C1 segment of cervical spinal cord (tissue), 14 donors: ENCODE results near the gene SPATA25.
A peak's percentile ranks its signal among the peaks of the same experiment; 100 is the strongest.
"Not testable (repeated sequence)": the region's sequence is repeated elsewhere in the genome, so short reads cannot be mapped to it uniquely, and the experiment has no call there.

Source experiments
- DNase-seq, 14 donors: peaks; one replicate each; lab custom pipeline; 2025; lab: John Stamatoyannopoulos, UW

SPATA25 gene

GRCh38 chr20:45894797-45895196 is 7.4 kb upstream of the SPATA25 start:
- DNase-seq = no peak

GRCh38 chr20:45893831-45894230 is 6.4 kb upstream of the SPATA25 start:
- DNase-seq = no peak

- no peak for DNase-seq
Measured at GRCh38 chr20:45892828-45893500, 5.5 kb upstream of the SPATA25 start.

DNA sequence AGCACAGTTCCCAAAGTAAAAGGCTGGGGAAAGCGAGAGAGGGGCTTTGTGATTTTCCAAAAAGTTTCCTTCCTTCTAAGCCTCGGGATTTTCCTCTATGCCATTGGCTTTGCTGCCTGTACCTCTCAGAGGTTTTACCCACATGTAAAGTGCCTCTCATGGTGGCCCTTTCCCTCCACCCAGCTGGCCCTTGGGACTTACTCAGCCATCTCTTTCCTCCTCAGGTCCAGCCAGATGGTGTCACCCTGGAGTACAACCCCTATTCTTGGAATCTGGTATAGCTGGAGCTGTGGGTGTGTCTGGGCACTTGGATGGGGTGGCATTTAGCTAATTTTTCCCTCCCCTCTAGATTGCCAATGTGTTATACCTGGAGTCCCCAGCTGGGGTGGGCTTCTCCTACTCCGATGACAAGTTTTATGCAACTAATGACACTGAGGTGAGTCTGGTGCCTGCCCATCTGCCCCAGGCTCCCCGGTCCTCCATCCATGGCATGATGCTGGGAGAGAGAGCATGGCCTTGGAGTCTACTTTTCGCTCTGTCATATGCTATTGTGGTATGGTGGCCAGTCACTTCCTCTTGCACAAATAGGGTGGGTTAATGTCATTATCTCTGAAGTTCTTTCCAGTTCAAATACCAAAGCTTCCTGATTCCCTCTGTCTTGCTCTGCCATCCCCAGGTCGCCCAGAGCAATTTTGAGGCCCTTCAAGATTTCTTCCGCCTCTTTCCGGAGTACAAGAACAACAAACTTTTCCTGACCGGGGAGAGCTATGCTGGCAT is 4.8 kb upstream of the SPATA25 start:
- peak in 1 of 14 donors; percentile 3 for DNase-seq

- DNase-seq = peak; percentile 39 to 90 (median 82)
Measured at GRCh38 chr20:45890985-45891983, 3.9 kb upstream of the SPATA25 start, which contains the start of the genes CTSA and NEURL2. Gene CTSA, plus strand, starts transcription at chr20:45891335. Its CDS starts 234 bp downstream, at chr20:45891569. Gene NEURL2, minus strand, starts transcription at chr20:45891208. Its CDS starts 217 bp downstream, at chr20:45890991.

- DNase-seq = peak in 12 of 14 donors; percentile 9 to 71 (median 51)
Measured at GRCh38 chr20:45890077-45890984, 2.9 kb upstream of the SPATA25 start.

GRCh38 chr20:45888681-45889080 is 1.3 kb upstream of the SPATA25 start:
- DNase-seq = no peak

DNA sequence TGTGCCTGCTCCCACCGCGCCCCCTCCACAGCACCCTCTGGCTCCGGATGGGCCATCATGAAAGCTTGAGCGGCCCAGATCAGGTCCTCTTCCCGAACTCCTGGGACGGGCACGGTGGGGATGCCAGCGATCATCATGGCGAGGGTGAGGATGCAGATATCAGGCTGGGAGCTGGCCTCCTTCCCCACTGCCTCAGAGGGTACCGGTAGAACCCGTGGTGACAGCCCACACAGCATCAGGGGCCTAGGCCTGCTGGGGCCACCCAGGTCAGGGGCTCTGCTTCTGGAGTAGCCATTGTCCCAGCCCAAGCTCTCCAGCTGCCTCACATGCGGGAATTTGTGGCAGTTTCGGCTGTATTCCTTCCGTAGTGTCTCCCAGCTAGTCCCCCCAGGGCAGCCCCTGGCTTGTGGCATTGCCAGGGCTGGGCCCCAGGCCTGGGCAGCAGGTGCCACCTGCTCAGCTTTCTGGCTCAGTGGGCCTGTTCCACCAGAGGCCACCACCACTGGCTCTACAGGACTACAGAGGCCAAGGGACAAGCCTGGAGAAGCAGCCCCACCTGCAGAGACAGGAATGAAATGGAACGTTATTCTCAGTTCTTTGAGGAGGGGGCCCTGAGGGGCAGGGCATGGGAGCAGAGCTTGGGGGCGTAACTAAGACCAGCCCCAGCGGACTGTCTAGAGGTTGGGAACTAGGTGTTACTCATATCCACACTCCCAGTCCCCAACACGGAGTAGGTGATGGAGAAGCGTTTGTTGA is 654 bp downstream of the SPATA25 start:
- DNase-seq = no peak

- DNase-seq = no peak
Measured at GRCh38 chr20:45883100-45883469, 4.3 kb downstream of the SPATA25 start.

DNA sequence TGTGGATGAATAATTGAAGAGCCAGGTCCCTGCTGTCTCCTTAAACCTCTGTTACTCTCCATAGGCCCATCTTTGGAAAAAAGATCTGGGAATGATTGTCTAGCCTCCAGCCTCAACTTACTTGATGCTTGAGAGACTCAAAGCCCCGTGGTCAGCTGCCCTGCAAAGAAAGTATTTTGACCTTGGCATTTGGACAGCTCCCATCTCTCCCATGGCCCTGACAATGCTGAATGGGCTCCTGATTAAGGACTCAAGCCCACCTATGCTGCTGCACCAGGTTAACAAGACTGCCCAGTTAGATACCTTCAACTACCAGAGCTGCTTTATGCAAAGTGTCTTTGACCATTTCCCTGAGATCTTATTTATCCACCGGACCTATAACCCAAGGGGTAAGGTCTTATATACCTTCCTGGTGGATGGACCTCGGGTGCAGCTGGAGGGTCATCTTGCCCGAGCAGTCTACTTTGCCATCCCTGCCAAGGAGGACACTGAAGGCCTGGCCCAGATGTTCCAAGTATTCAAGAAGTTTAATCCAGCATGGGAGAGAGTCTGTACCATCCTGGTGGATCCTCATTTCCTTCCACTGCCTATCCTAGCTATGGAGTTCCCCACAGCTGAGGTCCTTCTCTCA is 4.8 kb downstream of the SPATA25 start:
- no peak for DNase-seq

DNA sequence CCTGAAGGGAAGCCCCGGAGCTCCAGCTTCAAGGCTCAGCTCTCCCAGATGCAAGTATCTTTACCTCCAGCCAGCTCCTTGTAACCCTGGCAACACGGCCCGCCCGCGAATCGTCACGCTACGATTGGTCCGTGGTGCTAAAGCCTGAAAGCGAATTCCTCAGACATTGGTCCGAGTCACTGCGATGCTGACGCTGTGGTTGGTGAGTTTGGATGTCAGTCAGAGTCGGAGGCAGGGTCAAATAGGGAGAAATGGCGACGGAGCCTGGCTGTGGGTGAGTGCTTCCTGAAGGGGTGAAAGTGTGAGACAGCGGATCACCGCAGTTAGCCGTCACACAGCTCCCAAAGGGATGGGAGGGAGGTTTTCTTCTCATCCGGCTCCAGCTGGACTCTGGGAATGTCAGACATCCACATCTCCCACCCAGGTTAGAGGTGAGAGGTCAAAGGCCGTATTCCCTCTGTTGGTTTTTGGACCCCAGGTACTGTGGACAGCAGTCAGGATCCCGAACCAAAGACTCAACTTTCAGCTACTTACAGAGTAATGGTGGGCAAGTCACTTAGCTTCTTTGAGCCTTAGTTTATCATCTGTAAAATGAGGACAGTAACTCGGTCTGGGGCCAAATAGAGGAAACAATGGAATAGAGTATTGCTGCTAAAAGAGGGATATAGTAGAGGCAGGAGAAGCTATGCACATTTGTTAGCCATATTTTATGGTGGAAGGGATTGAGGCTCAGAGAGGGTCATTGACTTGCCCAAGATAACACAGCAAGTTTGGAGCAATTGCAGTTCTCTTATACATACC is 6.2 kb downstream of the SPATA25 start, which contains the start of gene ZSWIM1:
ZSWIM1 (plus strand) TSS at position 240 of the 801 bp plus-strand sequence. CDS start 1,366 bp downstream, outside the sequence.
- peak; percentile 63 to 99 (median 92) for DNase-seq

- no peak for DNase-seq
Measured at GRCh38 chr20:45878076-45878761, 9.2 kb downstream of the SPATA25 start.

DNA sequence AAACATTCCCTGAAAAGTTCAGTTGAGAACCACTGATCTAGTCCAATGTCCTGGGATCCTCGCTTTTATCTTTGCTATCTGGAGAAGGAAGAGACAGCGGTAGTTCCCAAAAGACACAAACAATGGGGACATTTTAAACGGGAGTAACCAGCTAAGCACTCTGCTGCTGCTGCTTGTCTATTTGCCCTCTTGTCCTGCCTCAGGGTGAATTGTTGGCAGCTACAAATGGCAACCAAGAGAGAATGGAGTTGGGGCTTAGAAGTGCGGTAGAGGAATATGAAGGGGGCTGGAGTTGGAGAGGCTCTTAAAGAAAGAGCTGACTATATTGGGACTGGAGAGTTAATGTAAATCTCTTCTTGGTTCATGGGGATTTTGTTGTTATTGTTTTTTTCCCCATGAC is 12.8 kb downstream of the SPATA25 start:
- DNase-seq = no peak

DNA sequence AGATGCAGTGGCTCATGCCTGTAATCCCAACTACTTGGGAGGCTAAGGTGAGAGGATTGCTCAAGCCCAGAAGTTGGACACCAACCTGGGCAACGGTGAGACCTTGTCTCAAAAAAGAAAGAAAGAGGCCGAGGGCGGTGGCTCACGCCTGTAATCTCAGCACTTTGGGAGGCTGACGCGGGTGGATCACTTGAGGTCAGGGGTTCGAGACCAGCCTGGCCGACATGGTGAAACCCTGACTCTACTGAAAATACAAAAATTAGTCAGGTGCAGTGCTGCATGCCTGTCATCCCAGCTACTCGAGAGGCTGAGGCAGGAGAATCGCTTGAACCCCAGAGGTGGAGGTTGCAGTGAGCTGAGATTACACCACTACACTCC is 13.3 kb downstream of the SPATA25 start:
- not testable (repeated sequence) for DNase-seq

GRCh38 chr20:45873409-45874103 is 13.9 kb downstream of the SPATA25 start:
- DNase-seq = no peak

DNA sequence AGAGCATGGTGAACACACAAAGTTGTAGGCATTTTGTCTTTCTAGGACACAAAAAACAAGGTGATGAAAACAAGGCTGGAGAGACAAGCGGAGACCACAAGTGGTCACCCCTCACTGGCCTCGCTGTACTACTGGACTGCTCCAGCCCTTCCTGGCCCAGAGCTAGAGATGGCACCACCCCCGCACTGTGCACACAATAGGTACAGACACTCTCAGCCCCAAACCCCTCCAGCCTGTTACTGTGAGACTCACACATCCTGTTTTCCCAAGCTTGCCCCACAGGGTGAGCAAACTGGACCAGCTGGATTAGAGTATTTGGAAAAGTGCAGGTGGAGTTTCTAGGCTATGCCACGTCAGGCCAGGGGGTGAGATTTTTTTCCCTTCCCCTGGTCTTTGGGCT is 14.8 kb downstream of the SPATA25 start:
- DNase-seq = no peak

DNA sequence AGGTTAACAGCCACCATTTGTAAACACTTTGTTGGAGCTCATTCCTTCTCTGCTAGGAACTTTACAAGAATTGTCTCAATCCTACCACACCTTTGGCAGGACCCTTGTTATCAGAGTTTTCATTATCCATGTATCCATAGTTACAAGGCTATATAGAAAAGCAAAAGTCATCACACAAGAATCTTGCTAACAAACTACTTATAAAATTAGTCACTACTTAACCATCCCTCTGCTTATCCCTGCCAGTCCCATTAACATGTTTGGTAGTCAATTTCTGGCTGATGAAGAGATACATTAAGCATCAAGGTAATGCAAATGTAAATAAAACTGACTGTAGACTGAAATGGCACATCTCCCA is 19.6 kb downstream of the SPATA25 start:
- DNase-seq = no peak
